Kidney (tissue), 14 donors: ENCODE measurements around the gene BTBD8. TPM values are rescaled to one million over a fixed set of nuclear protein-coding genes. Genes with fewer than 3 reads are reported as not detected.

Experiments used
- DNase-seq, 5 donors: peaks; one replicate each; pipeline ENCODE4 v3.0.0-alpha.2; 2013 to 2020
- FAIRE-seq: peaks from 2 replicates; lab custom pipeline; 2012; peaks lifted over from hg19 to GRCh38; lab: Jason Lieb, UNC
- H3K27ac ChIP-seq, 2 donors: one replicate each; pipeline ENCODE4 v1.7.0; 2013; ENCODE audit warnings: low read depth in 2 of 2, low read length in 2 of 2, inconsistent platforms in 1 of 2
- H3K27me3 ChIP-seq: one replicate; pipeline ENCODE4 v1.7.1; 2013; ENCODE audit warnings: low read length, inconsistent platforms; ENCODE audit not compliant: control insufficient read depth, insufficient read depth
- H3K36me3 ChIP-seq, 3 donors: one replicate each; pipeline versions ENCODE4 v1.7.0 to v1.7.1; 2013; ENCODE audit warnings: low read length in 3 of 3, control low read depth in 1 of 3, inconsistent platforms in 1 of 3; ENCODE audit not compliant: insufficient read depth in 3 of 3, control insufficient read depth in 2 of 3
- H3K4me1 ChIP-seq, 3 donors: one replicate each; pipeline versions ENCODE4 v1.7.0 to v1.7.1; 2013; ENCODE audit warnings: low read length in 3 of 3, inconsistent platforms in 1 of 3, low read depth in 1 of 3; ENCODE audit not compliant: control insufficient read depth in 2 of 3, insufficient read depth in 2 of 3
- H3K4me3 ChIP-seq, 3 donors: one replicate each; pipeline versions ENCODE4 v1.7.0 to v1.8.1; 2013; ENCODE audit warnings: low read length in 3 of 3, control low read depth in 1 of 3, inconsistent platforms in 1 of 3
- H3K9ac ChIP-seq, 3 donors: one replicate each; pipeline versions ENCODE4 v1.7.0 to v1.7.1; 2013; ENCODE audit warnings: low read length in 3 of 3, control low read depth in 1 of 3, inconsistent platforms in 1 of 3
- H3K9me3 ChIP-seq, 3 donors: one replicate each; pipeline versions ENCODE4 v1.7.0 to v1.7.1; 2013; ENCODE audit warnings: low read length in 3 of 3, control low read depth in 1 of 3, inconsistent platforms in 1 of 3; ENCODE audit not compliant: control insufficient read depth in 2 of 3, insufficient read depth in 1 of 3
- CTCF ChIP-seq: IDR thresholded peaks from 3 replicates; pipeline ENCODE4 v1.5.1; 2012; ENCODE audit warnings: mild to moderate bottlenecking, moderate library complexity, borderline replicate concordance; ENCODE audit not compliant: insufficient read depth; ENCODE audit errors: extremely low read depth
- intact Hi-C: fragments of 100-400 bp; cut with DNase I; formaldehyde crosslinking; loops from one replicate; pipeline ENCODE4 v1.11.1; 2022
- polyA plus RNA-seq: library from polyadenylated mRNA; stranded (reverse); fragments of 350-450 nt; fragmentation: Illumina TruSeq; extraction: RNeasy Lipid Tissue Mini Kit (QIAGEN cat#74804); gene quantifications from one replicate; pipeline ENCODE4 v1.2.3, GENCODE V29; 2014; ENCODE audit warnings: low read depth, low replicate concordance; ENCODE audit not compliant: insufficient read depth
- total RNA-seq: library from RNA; stranded (reverse); fragmentation: NEBNext Ultra II Directional; extraction: Animal tissue kit (Norgen Biotek cat#: 25700); gene quantifications from one replicate; pipeline ENCODE4 v1.2.1, GENCODE V29; 2021
- donor health status: control.
- donor health status: control.
- donor health status: control.
- donor health status: control.
- donor health status: control.
- donor health status: DM: yes; HTN: yes; CAD: no.
- donor health status: Normal renal cell carcinoma (clear cell type).

The BTBD8 gene
- total and polyA plus RNA-seq, 2 donors from 2014 or later = 0.99 to 5.8 TPM

GRCh38 chr1:92188436-92189255 is 108.5 kb downstream of the BTBD8 start:
- Histone ChIP-seq H3K4me3 (no peak overlapping the region), H3K9me3 (no peaks in the 10 kb centered on the region), H3K27me3 (no peaks in the 10 kb centered on the region), H3K4me1 (no peaks in the 10 kb centered on the region), H3K27ac (no peak overlapping the region), H3K36me3 (peaks cover 0 to 2% (median 0%) of the 10 kb centered on the region in 3 donors), H3K9ac (no peak overlapping the region)
- no peak for TF ChIP-seq CTCF
- intact Hi-C loops = no loop called here
- DNase-seq (no peak), FAIRE-seq (no peak)

GRCh38 chr1:92191726-92192125 is 111.6 kb downstream of the BTBD8 start:
- Histone ChIP-seq H3K27me3 (no peaks in the 10 kb centered on the region), H3K27ac (no peak overlapping the region), H3K9ac (no peak overlapping the region), H3K36me3 (no peaks in the 10 kb centered on the region), H3K4me1 (no peaks in the 10 kb centered on the region), H3K9me3 (no peaks in the 10 kb centered on the region), H3K4me3 (no peak overlapping the region)
- TF ChIP-seq CTCF = no peak
- intact Hi-C loops = no loop called here
- no peak for FAIRE-seq
- no peak for DNase-seq

GRCh38 chr1:92192246-92192645 is 112.1 kb downstream of the BTBD8 start:
- DNase-seq (no peak), FAIRE-seq (no peak)
- Histone ChIP-seq H3K27ac (no peak overlapping the region), H3K36me3 (no peaks in the 10 kb centered on the region), H3K27me3 (no peaks in the 10 kb centered on the region), H3K9ac (no peak overlapping the region), H3K4me3 (no peak overlapping the region), H3K9me3 (no peaks in the 10 kb centered on the region), H3K4me1 (no peaks in the 10 kb centered on the region)
- intact Hi-C loops = no loop called here
- no peak for TF ChIP-seq CTCF
